Bronchial epithelial cell (primary cell): ENCODE data around the gene NEK5. TPM values are rescaled to one million over a fixed set of nuclear protein-coding genes. Genes with fewer than 3 reads are reported as not detected.

ENCODE experiments used
- DNase-seq: peaks from one replicate; pipeline ENCODE4 v3.0.0-alpha.2; 2010; ENCODE audit warnings: low read depth
- FAIRE-seq: peaks from 2 replicates; lab custom pipeline; 2011; peaks lifted over from hg19 to GRCh38; lab: Jason Lieb, UNC
- H3K27me3 ChIP-seq: 2 replicates; pipeline ENCODE4 v1.5.1; 2011; ENCODE audit warnings: low read length; ENCODE audit not compliant: control insufficient read depth, insufficient read depth
- H3K36me3 ChIP-seq: 2 replicates; pipeline ENCODE4 v1.5.1; 2011; ENCODE audit warnings: low read length; ENCODE audit not compliant: control insufficient read depth, insufficient read depth
- H3K4me3 ChIP-seq: 2 replicates; pipeline ENCODE4 v1.5.1; 2011; ENCODE audit warnings: mild to moderate bottlenecking, low read depth, low read length, control low read depth
- CTCF ChIP-seq: IDR thresholded peaks from 2 replicates; pipeline ENCODE4 v1.5.1; 2011; ENCODE audit warnings: mild to moderate bottlenecking, moderate library complexity, low read length, control low read depth, inconsistent platforms; ENCODE audit not compliant: insufficient read depth, severe bottlenecking
- total RNA-seq: library from RNA; depleted of rRNA; stranded (reverse); fragments of >200 nt; gene quantifications from 2 replicates; pipeline ENCODE4 v1.2.1, GENCODE V29; 2014

Gene NEK5
- total RNA-seq, 1 donor from 2014 or later: 0.26 TPM

- H3K4me3 ChIP-seq: no peak overlapping the region
- no peaks in the 10 kb centered on the region for H3K36me3 ChIP-seq
- no peak for DNase-seq
- no peak for FAIRE-seq
- TF ChIP-seq CTCF: no peak
- no peaks in the 10 kb centered on the region for H3K27me3 ChIP-seq
Measured at GRCh38 chr13:52160506-52160905, 31.6 kb upstream of the NEK5 start.

- no peak for TF ChIP-seq CTCF
- no peaks in the 10 kb centered on the region for H3K27me3 ChIP-seq
- no peaks in the 10 kb centered on the region for H3K36me3 ChIP-seq
- no peak overlapping the region for H3K4me3 ChIP-seq
- FAIRE-seq (no peak), DNase-seq (no peak)
Measured at GRCh38 chr13:52160053-52160452, 31.2 kb upstream of the NEK5 start.

- H3K36me3 ChIP-seq: no peaks in the 10 kb centered on the region
- H3K4me3 ChIP-seq: peak within 1 kb of the TSS; percentile 75
- FAIRE-seq: no peak
- peak; percentile 32 for DNase-seq
- TF ChIP-seq CTCF: no peak
- H3K27me3 ChIP-seq: no peaks in the 10 kb centered on the region
Measured at GRCh38 chr13:52159159-52159982, 30.5 kb upstream of the NEK5 start, which contains the start of gene NEK3. NEK3 (minus strand) TSS chr13:52159597; CDS start chr13:52156191, 3,406 bp downstream.

GRCh38 chr13:52158629-52159158 is 29.8 kb upstream of the NEK5 start:
- Histone ChIP-seq H3K27me3 (no peaks in the 10 kb centered on the region), H3K4me3 (peak overlapping the region; percentile 75), H3K36me3 (no peaks in the 10 kb centered on the region)
- TF ChIP-seq CTCF: no peak
- DNase-seq: peak; percentile 28
- FAIRE-seq: peak; percentile 36

- FAIRE-seq: no peak
- H3K4me3 ChIP-seq: no peak overlapping the region
- TF ChIP-seq CTCF: no peak
- no peaks in the 10 kb centered on the region for H3K36me3 ChIP-seq
- H3K27me3 ChIP-seq: no peaks in the 10 kb centered on the region
- no peak for DNase-seq
Measured at GRCh38 chr13:52156724-52157261, 27.9 kb upstream of the NEK5 start.
